HG02678 (cell line): Measurements from ENCODE around the gene IL33.

Source experiments
- ATAC-seq: cut with Tn5 transposase; IDR thresholded peaks from one replicate; pipeline ENCODE4 v1.9.1; 2021; ENCODE audit warnings: mild to moderate bottlenecking, moderate library complexity; ENCODE audit not compliant: unreplicated experiment

IL33 gene

DNA sequence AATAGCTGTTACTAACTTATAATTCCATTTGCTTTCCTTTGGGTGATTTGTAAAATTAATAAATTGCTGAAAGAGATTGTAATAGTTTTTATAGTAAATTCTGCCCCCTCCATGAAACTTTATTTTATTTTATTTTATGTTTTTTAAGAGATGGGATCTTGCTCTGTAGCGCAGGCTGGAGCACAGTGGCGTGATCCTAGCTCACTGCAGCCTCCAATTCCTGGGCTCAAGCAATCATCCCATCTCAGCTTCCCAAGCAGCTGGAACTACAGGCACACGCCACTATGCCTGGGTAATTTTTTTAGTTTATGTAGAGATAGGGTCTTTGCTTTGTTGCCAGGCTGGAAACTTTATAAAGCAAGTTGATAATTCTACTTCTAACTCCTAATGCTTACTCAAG lies 395 bp downstream of the IL33 start:
- ATAC-seq = no peak

DNA sequence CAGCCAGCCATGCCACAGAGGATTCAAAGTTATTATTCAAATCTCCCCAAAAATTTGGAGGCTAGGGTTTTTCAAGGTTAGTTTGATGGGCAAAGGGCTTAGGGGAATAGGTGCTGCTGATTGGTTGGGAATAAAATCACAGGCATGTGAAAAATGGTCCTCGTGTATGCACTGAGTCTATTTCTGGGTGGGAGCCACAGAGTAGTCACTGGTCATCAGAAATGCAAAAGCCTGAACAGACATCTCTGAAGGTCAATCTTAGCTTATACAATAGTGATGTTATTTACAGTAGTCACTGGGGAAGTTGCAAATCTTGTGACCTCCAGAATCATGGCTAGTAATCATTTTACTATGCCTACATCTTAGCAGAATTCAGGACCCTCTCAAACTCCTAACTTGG lies 1.3 kb downstream of the IL33 start:
- ATAC-seq = no peak

DNA sequence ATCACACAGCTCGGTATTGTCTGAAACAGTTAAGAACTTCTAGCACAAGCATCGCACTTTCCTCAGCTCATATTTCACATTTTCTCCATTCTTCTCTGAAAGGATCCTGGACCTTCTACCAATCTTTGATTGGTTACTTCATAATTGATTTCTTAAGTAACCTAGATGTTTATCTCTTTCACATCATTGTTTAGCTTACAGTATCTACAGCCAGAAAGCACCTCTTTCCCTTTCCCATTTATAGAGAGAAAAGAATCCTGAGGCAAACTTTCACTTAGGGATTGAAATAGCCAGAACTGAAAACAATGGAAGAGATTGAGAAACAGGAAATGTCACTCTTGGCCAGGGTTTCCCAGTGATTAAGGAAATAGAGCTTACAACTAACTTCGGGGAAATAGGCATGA lies 2.5 kb downstream of the IL33 start:
- no peak for ATAC-seq

DNA sequence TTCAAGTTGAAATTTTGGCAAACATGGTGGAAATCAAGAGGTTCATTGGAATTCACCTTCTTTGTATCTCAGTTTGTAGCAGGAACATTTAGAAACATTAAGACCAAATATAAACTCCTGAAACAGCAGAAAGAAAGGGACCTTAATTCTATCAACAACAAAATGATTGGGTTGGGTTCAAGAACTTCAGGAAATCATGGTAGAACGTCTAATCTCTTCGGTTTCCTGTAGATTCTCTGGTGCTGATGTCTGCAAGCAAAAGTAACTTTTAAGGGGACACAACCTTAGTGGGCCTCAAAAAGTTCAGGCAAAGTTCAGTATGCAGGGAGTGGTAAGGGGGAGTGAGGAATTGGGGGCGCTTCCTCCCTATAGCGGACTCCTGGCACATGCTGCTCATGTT lies 3.4 kb downstream of the IL33 start:
- no peak for ATAC-seq

DNA sequence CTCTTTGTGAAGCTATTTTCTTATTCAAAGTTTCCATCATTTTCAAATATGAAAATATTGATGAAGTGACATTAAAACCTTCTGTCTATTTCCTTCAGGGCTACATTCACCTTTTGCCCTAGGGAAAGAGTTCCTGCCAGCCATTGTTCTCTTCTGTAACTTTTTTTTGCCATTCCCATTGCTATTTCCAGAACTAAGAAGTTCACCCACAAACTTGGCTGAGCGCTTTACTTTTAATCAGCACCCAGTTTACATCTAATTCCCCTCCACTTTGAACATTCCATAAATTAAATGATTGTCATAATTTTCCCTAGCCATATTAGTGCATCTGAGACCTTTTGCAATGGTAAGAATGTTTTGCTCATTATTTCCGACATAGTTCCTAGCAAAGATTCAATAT lies 4.4 kb downstream of the IL33 start:
- ATAC-seq = no peak

DNA sequence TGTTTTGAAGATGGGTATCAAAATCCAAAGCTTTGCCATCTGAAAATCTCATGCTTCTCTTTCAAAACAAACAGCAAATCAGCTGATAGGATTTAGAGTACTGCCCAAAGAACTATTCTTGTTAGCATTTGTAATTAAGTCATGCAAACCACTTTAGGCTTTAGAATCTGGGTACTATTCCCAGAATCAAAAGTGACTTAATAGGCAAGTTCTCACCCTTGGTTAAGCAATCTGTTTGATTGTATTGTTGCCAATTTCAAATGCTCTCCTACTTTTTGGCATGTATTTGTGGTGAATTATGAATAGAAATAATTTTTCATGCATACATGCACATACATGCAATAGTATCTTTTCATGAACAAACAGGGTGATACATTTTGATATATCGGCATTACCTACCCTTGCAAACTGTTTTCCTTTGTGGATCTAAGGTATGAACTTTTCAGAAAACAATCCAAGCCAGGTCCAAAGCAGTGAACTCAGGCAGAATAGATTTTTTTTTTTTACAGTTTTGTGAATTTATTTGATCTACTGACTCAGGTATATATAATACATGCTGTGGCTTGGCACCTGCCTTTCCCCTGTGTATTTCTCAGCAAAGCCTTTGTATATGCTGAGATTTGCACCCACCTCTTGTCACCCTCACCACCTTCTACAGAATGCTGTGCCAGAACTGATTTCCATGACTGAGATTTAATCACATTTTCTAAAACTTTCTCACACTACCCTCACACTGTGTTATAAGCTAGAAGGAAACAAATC lies 9.0 kb downstream of the IL33 start:
- ATAC-seq = no peak

DNA sequence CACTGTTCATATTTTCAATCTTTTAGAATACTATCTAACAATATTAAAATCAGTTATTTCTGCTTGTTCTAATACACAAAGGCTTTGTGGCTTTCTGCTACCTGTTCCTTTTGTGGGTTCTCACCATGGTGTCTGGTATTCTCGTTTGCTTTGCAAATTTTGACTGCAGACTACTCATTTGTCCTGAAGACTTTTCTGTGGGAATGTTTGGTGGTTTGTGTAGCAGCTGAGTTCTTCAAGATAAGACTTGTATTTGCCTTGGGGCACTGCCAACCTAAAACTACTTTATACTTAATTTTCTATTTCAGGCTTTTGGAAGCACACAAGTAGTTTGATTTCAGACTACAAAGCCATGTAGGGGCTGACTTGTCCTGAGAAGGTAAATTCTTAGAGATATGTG lies 11.1 kb downstream of the IL33 start:
- ATAC-seq = no peak

DNA sequence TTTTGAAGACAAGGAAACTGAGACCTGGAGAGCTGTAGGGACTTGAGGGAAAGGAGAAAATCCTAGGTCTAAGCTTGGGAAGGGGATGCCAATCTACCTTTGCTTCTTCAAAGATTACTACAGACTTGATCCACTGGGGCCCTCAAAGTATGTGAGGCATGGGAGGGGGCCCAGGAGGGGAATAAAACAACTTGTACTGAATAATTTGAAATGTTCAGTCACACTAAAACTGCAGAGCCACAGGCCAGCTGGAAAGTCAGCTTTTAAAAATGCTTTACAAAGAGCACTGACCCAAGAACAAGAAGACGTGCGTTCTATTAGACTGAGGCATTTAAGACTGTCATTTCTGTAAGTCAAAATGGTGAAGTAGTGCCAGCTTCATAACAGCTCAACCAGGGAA lies 13.6 kb downstream of the IL33 start:
- ATAC-seq = no peak

DNA sequence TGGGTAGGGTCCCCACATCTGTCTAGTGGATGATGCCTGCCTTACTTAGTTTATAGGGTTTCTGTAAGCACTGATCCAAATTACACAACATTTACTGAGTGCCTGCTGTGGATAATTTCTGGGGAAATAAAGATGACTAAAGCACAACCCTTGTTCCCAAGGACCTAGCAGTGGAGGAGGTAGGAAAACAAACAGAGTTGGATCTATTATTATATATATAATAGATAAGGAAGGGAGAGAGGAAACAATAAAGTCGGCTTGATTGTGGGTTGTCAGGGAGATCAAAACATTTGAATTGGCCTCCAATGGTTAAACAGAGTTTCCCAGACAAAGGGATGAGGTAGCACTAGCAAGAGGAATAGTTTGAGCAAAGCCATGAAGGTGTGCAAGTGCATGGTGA lies 14.0 kb downstream of the IL33 start:
- ATAC-seq = no peak

DNA sequence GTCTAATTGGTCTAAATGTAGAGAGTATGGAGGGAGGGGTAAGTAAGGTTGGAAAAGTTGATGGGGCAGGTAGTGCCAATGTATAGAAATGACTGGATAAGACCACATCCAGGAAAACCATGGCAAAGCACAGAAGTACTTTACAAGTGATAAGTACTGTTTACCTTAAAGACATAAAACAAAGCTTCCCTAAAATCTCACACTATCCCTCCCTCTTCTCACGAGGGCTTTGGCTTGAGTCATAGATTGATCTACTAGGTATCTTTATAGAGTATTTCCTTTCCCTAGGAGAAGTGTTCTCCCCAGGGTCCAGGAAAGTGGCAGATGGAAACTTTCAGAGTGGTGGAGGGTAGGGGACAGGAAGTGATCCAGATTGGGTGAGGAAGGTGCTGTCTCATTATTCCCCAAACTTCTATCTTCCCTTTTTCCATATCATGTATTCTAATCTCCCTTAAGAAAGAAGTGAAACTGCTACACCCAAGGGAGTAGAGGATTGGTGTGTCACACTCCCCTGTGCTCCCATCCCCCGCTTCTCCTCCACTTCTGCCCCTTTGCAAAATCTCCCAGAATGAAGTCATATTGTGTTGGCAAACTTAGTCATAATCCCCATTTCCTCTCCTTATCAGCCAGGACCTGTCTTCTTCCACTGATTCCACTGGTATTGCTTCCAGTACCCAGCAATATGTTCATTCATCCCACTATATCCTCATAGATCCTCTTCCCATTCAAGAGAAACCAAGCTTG lies 14.6 kb downstream of the IL33 start:
- no peak for ATAC-seq

DNA sequence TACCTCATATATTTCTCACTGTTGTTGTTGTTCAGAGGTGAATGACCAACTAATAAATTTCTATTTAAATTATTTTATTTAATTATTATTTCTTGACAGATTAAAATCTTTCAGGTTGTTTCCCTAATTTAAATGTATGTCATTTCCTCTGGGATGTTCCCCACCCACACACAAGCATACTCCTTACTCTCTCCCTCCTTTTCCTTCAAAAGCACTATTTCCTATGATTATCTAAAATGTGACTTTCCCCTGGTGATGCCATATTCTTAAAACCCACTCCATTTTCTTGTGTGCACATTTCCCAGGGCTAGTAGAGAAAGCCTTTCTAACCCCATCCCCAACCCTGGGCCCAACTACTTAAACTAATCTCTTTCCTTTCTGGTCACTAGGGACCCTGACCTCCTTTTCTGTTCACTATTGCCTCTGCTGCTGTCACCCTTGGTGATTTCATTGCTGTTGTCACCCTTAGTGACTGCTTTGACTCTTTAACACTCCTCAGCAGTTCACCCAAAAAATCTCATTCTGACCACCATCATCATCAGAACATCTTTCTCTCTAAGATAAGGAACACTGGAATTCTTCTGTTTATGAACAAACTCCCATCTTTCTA lies 16.8 kb downstream of the IL33 start:
- ATAC-seq = no peak

DNA sequence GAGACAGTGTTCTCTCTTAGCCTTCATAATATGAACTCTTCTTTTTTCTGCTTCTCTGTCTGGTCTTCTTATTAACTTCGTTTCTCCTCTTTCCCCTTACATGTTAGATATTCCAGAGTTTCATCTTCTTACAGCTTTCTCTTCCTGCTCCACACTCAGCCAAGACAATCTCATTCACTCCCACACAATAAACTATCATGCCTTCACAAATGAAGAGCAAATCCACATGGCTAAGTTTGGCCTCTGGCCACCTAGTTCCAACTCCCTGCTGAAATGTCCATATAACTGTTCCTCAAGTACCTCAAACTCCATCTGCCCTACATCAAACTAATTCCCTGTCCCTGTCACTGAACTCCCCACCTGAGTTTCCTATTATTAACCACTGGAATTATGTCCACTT lies 18.4 kb downstream of the IL33 start:
- no peak for ATAC-seq

DNA sequence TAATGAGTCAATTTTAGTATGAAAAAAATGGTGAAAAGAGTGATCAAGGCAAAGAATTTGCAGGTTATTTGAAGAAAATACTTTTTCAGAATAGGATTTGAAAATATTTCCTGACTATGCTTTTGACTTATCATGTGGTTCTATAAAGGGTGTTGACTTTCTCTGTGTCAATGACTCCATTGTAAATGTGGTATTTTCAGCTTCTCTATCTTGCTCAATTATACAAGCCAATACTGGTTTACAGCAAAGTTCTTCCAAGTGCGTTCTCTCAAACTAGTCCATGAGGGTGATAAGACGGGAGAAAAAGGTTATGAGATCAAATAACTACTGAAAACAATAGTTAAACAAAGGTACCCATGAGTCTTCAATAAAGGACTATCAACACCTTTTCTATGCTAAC lies 21.7 kb downstream of the IL33 start:
- ATAC-seq = no peak

DNA sequence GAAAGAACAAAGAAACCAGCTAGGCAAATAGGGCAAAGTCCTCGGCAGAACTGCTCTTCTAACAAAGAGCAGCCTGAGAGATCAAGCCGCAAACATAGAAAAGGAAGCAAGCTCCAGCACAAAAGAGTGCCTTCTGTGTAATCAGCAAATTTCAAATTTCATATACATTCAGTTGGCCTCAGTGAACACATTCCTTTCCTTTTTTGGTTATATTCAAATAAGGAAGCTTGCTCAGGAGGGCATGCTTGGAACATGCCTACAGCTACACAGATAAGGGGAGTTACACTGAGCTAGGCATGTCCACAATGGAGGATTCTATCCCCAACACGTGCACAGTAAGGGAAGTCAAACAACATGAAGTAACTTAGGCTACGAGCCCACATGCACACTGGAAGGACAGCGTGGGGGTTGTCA lies 23.4 kb downstream of the IL33 start:
- no peak for ATAC-seq

DNA sequence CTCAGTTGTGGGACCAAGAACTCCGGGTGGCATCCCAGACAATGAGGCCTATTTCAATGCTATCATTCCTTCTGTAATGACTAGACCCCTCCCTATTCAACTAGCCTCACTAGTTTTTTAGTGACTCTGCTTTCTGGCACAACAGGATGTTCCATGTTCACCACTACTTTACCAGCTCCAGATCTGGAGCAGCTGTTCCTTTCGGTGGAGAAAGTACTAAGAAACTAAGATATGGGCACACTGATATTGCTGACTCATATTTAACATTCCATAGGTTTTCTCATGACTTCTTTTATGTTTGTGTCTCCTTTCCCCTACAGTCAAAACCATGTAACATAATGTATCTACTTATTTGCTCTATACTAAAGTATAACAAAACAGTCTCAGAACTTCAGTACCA lies 24.1 kb downstream of the IL33 start:
- ATAC-seq = no peak

DNA sequence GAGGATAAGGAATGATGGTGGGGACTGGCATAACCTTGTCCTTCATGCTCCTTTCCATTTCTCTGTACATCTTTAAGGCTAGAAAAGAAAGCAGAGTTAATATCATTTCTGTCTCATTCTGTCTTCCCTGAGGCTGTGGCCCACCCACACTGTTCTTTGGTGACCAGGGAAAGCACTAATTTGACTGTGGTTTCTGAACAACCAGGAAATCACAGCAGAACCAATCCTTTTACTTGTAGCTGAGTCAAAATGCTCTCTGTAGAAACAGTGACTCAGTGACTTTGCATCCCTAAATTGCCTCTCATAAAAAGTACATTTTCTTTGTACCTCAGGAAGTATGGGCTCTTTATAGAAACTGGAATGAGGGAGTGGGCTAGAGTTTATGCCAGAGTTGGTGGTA lies 28.1 kb downstream of the IL33 start:
- peak; percentile 95 for ATAC-seq

DNA sequence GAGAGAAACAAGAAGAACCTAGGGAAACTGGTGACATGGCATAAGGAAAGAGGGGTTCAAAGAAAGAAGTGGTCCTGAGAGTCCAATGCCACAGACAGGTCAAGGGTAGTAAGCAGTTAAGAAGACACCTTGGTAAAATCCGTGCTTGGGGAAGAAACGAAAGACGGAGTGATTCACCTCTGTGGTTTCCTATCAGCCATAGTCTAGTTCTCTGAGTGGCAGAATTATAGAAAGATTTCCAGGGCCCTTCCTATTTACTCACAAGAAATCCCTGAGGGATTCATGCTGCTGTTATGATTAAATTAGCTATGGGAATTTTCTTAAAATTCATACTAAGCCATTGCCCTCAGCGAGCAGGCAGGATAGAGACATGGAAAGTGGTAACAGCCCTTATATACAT lies 31.7 kb downstream of the IL33 start:
- no peak for ATAC-seq

DNA sequence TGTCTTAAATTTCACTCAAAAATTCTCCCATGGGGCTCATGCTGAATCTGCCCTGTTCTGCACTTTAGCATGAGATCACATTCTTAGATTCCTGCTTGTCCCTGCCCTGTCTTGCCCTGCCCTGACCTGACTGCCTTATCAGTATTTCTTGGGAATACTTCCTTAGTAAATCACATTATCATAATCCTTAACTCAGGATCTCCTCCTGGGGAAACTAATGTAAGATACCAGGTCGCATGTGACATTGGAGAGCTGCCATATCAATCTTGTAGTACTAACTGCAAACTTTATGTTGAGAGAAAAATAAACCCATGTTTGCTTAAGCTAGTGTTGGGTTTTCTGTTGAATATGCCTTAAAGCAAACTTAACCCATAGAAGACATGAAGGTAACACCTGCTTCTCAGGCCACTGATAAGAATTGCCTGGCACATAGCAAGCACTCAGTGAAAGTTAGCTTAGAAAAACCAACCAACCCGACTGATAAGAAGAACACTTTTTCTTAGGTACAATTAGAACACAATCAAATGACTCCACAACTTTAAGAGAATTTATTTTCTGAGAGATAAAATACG lies 53.3 kb downstream of the IL33 start:
- no peak for ATAC-seq

DNA sequence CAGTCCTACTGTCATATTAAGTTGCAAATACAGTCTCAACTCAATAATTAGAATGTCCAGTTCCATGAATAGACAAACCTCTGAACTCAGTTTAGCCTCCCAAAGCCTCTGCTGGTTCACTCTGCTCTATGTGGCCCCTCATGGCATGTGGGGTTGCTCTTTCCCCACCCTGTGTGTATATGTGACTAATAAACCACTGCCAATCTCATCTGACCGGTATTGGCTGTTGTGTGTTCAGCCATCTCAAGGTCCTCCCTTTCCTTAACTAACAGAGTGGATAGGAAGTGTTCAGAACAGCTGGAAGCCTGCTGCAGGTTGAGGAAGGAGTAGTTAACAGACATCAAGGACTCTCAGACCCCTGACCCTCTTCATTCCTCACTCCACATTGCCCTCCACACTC lies 55.3 kb downstream of the IL33 start:
- ATAC-seq = no peak

DNA sequence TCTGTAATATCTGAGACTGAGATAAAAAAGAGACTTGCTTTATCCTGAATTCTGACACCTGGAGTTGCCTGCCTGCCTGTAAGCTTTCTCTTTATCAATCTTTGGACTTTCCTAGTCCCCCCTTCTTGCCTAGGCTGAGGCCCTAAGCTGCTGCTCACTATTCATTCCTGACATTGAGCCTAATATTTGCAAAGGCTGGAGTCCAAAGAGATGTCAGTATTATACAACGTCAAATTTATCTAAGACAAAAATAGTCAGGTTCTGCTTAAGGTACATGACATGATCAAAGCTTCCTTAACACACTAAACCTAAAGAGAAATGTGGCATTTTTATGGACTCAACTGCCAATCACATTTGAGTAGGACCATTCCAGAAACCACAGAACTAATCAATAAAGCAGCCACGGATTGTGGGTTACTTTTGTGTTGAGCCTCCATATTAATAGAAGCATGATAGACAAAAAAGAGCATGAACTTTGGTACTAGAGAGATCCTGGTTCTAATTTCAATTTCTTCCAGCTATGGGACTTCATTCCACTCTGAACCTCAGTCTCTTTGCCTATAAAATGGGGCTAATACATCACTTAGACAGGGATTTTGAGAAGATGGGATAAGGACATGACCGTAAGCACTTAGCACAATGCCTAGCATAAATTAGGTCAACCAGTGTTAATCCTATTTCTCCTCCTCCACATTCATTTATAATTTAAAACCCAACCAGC lies 56.1 kb downstream of the IL33 start:
- ATAC-seq = no peak

DNA sequence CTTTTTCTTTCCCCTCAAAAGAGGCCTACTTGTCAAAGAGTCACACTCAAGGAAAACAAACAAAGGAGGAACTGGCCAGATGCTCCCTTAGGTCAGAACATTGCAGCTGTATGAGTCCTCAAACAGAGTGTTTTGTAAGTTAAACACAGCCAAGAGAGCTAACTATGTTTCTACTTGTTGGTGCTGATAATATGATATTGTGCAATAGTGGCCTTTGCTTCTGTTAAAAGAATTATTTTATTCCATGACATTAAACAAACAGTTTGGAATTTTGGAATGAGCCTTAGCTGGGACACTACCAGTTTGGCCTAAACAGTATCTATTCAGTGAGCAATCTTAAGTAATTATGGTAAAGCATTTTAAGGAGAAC lies 56.6 kb downstream of the IL33 start:
- ATAC-seq = no peak
